Mesenchymal stem cell (in vitro differentiated cells and primary cell): ENCODE data around the gene GBGT1.
A peak's percentile ranks its signal among the peaks of the same experiment; 100 is the strongest.
"Not testable (repeated sequence)": the region's sequence is repeated elsewhere in the genome, so short reads cannot be mapped to it uniquely, and the experiment has no call there.

Experiments used
- DNase-seq: peaks from one replicate; pipeline ENCODE4 v3.0.0-alpha.2; 2013
- H2AFZ ChIP-seq: one replicate; pipeline ENCODE4 v1.6.1; 2013; ENCODE audit warnings: low read depth, mild to moderate bottlenecking, control low read depth, inconsistent platforms, low read length, moderate library complexity
- H2AK5ac ChIP-seq: 2 replicates; pipeline ENCODE4 v1.6.1; 2013; ENCODE audit warnings: low read length, moderate library complexity, mild to moderate bottlenecking, inconsistent platforms; ENCODE audit not compliant: severe bottlenecking
- H2BK120ac ChIP-seq: one replicate; pipeline ENCODE4 v1.6.1; 2013; ENCODE audit warnings: low read depth, mild to moderate bottlenecking, inconsistent platforms, low read length, moderate library complexity
- H2BK12ac ChIP-seq, 2 experiments: one replicate each; pipeline ENCODE4 v1.6.1; 2013; ENCODE audit warnings: inconsistent platforms in 2 of 2, low read length in 2 of 2, mild to moderate bottlenecking in 2 of 2, moderate library complexity in 2 of 2, control low read depth in 1 of 2
- H2BK15ac ChIP-seq: one replicate; pipeline ENCODE4 v1.6.1; 2013; ENCODE audit warnings: mild to moderate bottlenecking, low read depth, inconsistent platforms; ENCODE audit not compliant: poor library complexity, severe bottlenecking
- H2BK5ac ChIP-seq: 2 replicates; pipeline ENCODE4 v1.6.1; 2013; ENCODE audit warnings: low read depth, mild to moderate bottlenecking, low read length, control low read depth, inconsistent platforms; ENCODE audit not compliant: poor library complexity, severe bottlenecking
- H3K14ac ChIP-seq, 2 experiments: one replicate each; pipeline ENCODE4 v1.6.1; 2013; ENCODE audit warnings: inconsistent platforms in 2 of 2, low read length in 2 of 2, control low read depth in 1 of 2, mild to moderate bottlenecking in 1 of 2, moderate library complexity in 1 of 2
- H3K18ac ChIP-seq, 2 experiments: one replicate each; pipeline ENCODE4 v1.6.1; 2013; ENCODE audit warnings: inconsistent platforms in 2 of 2, low read length in 2 of 2, control low read depth in 1 of 2, low read depth in 1 of 2, mild to moderate bottlenecking in 1 of 2
- H3K23ac ChIP-seq, 2 experiments: one replicate each; pipeline ENCODE4 v1.6.1; 2013; ENCODE audit warnings: inconsistent platforms in 2 of 2, low read length in 2 of 2, mild to moderate bottlenecking in 2 of 2, moderate library complexity in 2 of 2, control low read depth in 1 of 2
- H3K27ac ChIP-seq: 2 replicates; pipeline ENCODE4 v1.5.1; 2013; ENCODE audit warnings: mild to moderate bottlenecking, moderate library complexity, low read length, control low read depth, inconsistent platforms; ENCODE audit not compliant: poor library complexity, severe bottlenecking
- H3K27me3 ChIP-seq, 2 experiments: 2 replicates each; pipeline versions ENCODE4 v1.6.1 to v1.7.0; 2013; ENCODE audit warnings: low read length in 2 of 2, mild to moderate bottlenecking in 2 of 2, moderate library complexity in 2 of 2, control low read depth in 1 of 2, inconsistent platforms in 1 of 2; ENCODE audit not compliant: control insufficient read depth in 1 of 2, insufficient read depth in 1 of 2
- H3K36me3 ChIP-seq, 2 experiments: 2 replicates each; pipeline versions ENCODE4 v1.6.1 to v1.7.0; 2013; ENCODE audit warnings: low read length in 2 of 2, control low read depth in 1 of 2, inconsistent platforms in 1 of 2, low read depth in 1 of 2, mild to moderate bottlenecking in 1 of 2; ENCODE audit not compliant: insufficient read depth in 2 of 2, control insufficient read depth in 1 of 2
- H3K4ac ChIP-seq, 2 experiments: one replicate each; pipeline ENCODE4 v1.6.1; 2013; ENCODE audit warnings: inconsistent platforms in 2 of 2, low read length in 2 of 2, mild to moderate bottlenecking in 2 of 2, moderate library complexity in 2 of 2, control low read depth in 1 of 2, low read depth in 1 of 2
- H3K4me1 ChIP-seq: 2 replicates; pipeline ENCODE4 v1.6.1; 2013; ENCODE audit warnings: low read depth, low read length, control low read depth; ENCODE audit not compliant: control insufficient read depth, insufficient read depth
- H3K4me2 ChIP-seq: 2 replicates; pipeline ENCODE4 v1.6.1; 2013; ENCODE audit warnings: low read length, mild to moderate bottlenecking, inconsistent platforms; ENCODE audit not compliant: poor library complexity, severe bottlenecking
- H3K4me3 ChIP-seq, 2 experiments: 2 replicates each; pipeline versions ENCODE4 v1.5.1 to v1.7.0; 2013; ENCODE audit warnings: low read length in 2 of 2, mild to moderate bottlenecking in 2 of 2, control low read depth in 1 of 2, low read depth in 1 of 2; ENCODE audit not compliant: insufficient read depth in 1 of 2
- H3K79me1 ChIP-seq: replicated peaks from 2 replicates; pipeline ENCODE4 v1.6.1; 2013; ENCODE audit warnings: mild to moderate bottlenecking, control low read depth, low read length, inconsistent platforms; ENCODE audit not compliant: poor library complexity, severe bottlenecking
- H3K9ac ChIP-seq: 2 replicates; pipeline ENCODE4 v1.7.0; 2013; ENCODE audit warnings: mild to moderate bottlenecking, low read length, moderate library complexity
- H3K9me3 ChIP-seq: 2 replicates; pipeline ENCODE4 v1.7.0; 2013; ENCODE audit warnings: mild to moderate bottlenecking, low read length; ENCODE audit not compliant: control insufficient read depth
- H4K8ac ChIP-seq: one replicate; pipeline ENCODE4 v1.6.1; 2013; ENCODE audit warnings: inconsistent platforms, mild to moderate bottlenecking, low read length, moderate library complexity
- H4K91ac ChIP-seq: one replicate; pipeline ENCODE4 v1.6.1; 2013; ENCODE audit warnings: mild to moderate bottlenecking, low read length, inconsistent platforms
- WGBS: methylation state at CpG from one replicate; pipeline ENCODE4 v1.1.7; 2013; ENCODE audit warnings: mixed read lengths; 5-methylcytosine and 5-hydroxymethylcytosine counted together

The GBGT1 gene

DNA sequence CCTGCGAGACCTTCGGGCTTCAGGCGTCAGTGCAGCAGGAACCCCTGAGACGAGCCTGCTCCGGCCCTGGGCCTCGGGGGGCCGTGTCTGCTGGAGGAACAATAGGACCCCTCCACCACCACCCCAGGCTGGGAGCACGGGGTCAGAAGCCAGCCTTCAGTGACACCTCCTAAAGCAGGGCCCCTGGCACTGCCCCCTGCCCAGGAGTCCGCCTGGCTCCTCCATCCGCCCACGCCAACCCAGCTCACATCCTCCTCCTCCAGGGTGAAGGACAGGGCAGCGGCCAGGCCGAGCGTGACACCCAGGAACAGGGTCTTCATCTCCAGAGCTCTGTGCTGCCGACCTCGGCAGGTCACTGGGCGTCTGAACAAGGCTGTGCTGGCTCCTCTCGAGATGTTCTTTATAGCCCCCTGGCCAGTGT is 45.2 kb upstream of the GBGT1 start, which contains the start of gene OBP2B:
OBP2B (minus strand) TSS at position 371 of the 421 bp plus-strand sequence; CDS start at position 320, 51 bp downstream.
- not testable (repeated sequence) for H4K91ac ChIP-seq, DNase-seq, H3K4me1 ChIP-seq, H2BK15ac ChIP-seq, H3K18ac ChIP-seq, H3K9me3 ChIP-seq, H2BK120ac ChIP-seq, H3K9ac ChIP-seq, H3K4ac ChIP-seq, H2AK5ac ChIP-seq, H3K4me2 ChIP-seq, H2BK5ac ChIP-seq, H3K23ac ChIP-seq, H3K27ac ChIP-seq, H3K79me1 ChIP-seq, H3K4me3 ChIP-seq, H2AFZ ChIP-seq, H3K14ac ChIP-seq, H2BK12ac ChIP-seq, H3K36me3 ChIP-seq, H4K8ac ChIP-seq
- no CpG with 5 or more reads among the region's 18 CpGs for WGBS
- H3K27me3 ChIP-seq, result peaks cover 24 to 49% of the 10 kb centered on the region in 2 experiments

DNA sequence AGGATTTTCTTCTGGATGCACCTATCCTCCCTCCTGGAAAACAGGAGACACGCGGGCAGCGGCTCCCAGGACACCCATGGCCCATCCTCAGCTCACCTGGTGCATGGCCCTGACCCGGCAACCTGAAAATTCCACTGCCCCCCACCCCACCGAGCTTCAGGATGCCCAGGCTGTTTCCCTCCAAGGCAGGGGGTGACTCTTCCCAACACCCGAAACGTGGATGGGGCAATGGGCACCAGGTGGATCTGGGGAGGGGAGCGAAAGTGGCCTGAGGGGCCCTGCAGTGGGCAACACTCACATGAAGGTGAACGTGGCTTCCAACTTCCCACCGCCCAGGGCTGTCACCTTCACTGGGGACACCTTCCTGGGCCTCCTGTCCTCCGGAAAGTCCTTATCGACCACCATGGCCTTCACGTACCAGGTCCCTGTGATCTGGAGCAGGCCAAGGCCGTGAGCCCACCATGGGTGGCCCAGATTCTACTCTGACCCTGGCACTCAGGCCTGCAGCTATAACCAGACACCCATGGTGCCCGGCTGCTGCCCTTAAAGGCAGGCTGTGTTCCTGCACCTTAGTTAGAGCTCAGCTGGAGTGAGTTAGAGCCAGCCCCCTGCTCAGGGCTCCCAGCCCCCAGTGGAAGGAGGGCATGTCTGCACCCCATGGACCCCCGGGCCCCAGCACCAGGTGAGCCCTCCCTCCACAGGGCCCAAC is 44.6 kb upstream of the GBGT1 start:
- H3K27me3 ChIP-seq, result peaks cover 24 to 52% of the 10 kb centered on the region in 2 experiments
- DNase-seq, H3K27ac ChIP-seq, H3K4me1 ChIP-seq, H2BK5ac ChIP-seq, H3K23ac ChIP-seq, H2AK5ac ChIP-seq, H3K4me3 ChIP-seq, H3K36me3 ChIP-seq, H2BK120ac ChIP-seq, H3K4me2 ChIP-seq, H4K8ac ChIP-seq, H2AFZ ChIP-seq, H3K79me1 ChIP-seq, H3K18ac ChIP-seq, H2BK12ac ChIP-seq, H3K9ac ChIP-seq, H3K4ac ChIP-seq, H3K14ac ChIP-seq, H4K91ac ChIP-seq, H3K9me3 ChIP-seq, H2BK15ac ChIP-seq: not testable (repeated sequence)
- WGBS, result 96% methylated on average over 10 of the region's 16 CpGs

DNA sequence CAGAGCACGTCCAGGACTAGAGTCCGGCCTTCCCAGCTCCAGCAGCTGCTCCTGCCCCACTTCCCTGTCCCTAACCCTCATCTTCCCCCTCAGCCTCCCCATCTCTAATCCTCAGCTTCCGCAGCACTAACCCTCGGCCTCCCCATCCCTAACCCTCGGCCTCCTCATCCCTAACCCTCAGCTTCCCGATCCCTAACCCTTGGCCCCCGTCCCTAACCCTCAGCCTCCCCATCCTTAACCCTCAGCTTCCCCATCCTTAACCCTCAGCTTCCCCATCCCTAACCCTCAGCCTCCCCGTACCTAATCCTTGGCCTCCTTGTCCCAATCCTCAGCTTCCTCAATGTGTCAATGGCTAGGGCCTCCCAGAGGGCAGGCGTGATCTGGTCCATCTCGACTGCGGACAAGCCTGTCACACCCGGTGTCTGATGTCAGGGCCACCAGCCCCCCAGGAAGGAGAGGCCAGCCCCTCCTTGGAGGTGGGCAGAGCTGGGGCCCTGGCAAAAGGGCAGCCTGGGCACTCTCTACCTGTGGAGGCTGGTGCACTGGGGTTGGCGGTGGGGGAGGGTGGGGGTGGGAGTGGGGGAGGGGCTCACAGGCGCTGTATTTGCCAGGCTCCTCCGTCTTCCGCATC is 43.9 kb upstream of the GBGT1 start:
- Histone ChIP-seq H3K4ac (no peak overlapping the region), H3K4me1 (no peaks in the 10 kb centered on the region), H3K23ac (no peak overlapping the region), H3K36me3 (no peaks in the 10 kb centered on the region), H3K79me1 (no peaks in the 10 kb centered on the region), H3K27me3 (peaks cover 30 to 55% of the 10 kb centered on the region in 2 experiments), H2BK5ac (no peak overlapping the region), H3K4me2 (no peak overlapping the region), H3K27ac (no peak overlapping the region), H2AK5ac (no peak overlapping the region), H3K14ac (no peak overlapping the region), H4K8ac (no peak overlapping the region), H4K91ac (peak overlapping the region; percentile 15), H3K18ac (no peak overlapping the region), H2BK120ac (no peak overlapping the region), H2BK12ac (no peak overlapping the region), H2AFZ (no peak overlapping the region), H3K9me3 (peaks cover 2% of the 10 kb centered on the region), H2BK15ac (no peak overlapping the region), H3K9ac (no peak overlapping the region), H3K4me3 (no peak overlapping the region)
- DNase-seq, result no peak
- 81% methylated on average over 13 of the region's 16 CpGs for WGBS

DNA sequence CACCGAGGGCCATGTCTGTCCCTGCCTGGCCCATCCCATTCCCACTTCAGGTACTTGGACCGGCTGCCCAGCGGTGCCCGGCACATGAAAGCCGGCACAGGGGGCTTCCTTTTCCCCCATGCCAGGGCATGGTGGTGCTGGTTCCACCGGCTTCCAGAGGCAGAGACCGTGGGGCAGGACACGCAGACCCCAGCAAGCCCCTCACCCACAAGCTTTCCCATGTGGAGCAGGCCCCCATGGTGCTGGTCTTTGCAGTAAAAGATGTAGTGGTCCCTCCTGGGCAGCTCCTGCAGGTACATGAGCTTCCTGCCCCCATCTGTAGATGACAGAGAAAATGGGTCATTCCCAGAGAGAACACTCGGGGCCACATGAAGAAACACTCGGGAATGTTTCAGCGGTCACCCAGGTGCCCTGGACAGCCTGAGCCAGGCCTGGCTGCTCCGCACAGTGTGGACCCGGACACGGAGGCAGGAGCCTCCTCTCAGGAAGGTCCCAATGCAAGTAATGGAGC is 43.4 kb upstream of the GBGT1 start:
- no peak overlapping the region for H2BK120ac ChIP-seq
- no peak overlapping the region for H2BK15ac ChIP-seq
- no peak overlapping the region for H4K91ac ChIP-seq
- 87% methylated on average over 14 of the region's 14 CpGs for WGBS
- H3K9me3 ChIP-seq, result peaks cover 2% of the 10 kb centered on the region
- no peak overlapping the region for H2BK5ac ChIP-seq
- no peak overlapping the region for H3K14ac ChIP-seq
- no peak overlapping the region for H3K23ac ChIP-seq
- H4K8ac ChIP-seq, result no peak overlapping the region
- H2AFZ ChIP-seq, result no peak overlapping the region
- H3K18ac ChIP-seq, result no peak overlapping the region
- H3K9ac ChIP-seq, result no peak overlapping the region
- no peak overlapping the region for H3K4me2 ChIP-seq
- H2AK5ac ChIP-seq, result no peak overlapping the region
- H3K4me3 ChIP-seq, result no peak overlapping the region
- peaks cover 33 to 60% of the 10 kb centered on the region in 2 experiments for H3K27me3 ChIP-seq
- no peak overlapping the region for H2BK12ac ChIP-seq
- no peak overlapping the region for H3K27ac ChIP-seq
- H3K36me3 ChIP-seq, result no peaks in the 10 kb centered on the region
- H3K4me1 ChIP-seq, result no peaks in the 10 kb centered on the region
- no peak overlapping the region for H3K4ac ChIP-seq
- no peaks in the 10 kb centered on the region for H3K79me1 ChIP-seq
- no peak for DNase-seq
